GM18861 (cell line): ENCODE data around the gene MTF1.
"Not testable (repeated sequence)": the region's sequence is repeated elsewhere in the genome, so short reads cannot be mapped to it uniquely, and the experiment has no call there.

ENCODE experiments used
- ATAC-seq: cut with Tn5 transposase; IDR thresholded peaks from one replicate; pipeline ENCODE4 v1.9.1; 2021; ENCODE audit not compliant: unreplicated experiment

MTF1 gene

DNA sequence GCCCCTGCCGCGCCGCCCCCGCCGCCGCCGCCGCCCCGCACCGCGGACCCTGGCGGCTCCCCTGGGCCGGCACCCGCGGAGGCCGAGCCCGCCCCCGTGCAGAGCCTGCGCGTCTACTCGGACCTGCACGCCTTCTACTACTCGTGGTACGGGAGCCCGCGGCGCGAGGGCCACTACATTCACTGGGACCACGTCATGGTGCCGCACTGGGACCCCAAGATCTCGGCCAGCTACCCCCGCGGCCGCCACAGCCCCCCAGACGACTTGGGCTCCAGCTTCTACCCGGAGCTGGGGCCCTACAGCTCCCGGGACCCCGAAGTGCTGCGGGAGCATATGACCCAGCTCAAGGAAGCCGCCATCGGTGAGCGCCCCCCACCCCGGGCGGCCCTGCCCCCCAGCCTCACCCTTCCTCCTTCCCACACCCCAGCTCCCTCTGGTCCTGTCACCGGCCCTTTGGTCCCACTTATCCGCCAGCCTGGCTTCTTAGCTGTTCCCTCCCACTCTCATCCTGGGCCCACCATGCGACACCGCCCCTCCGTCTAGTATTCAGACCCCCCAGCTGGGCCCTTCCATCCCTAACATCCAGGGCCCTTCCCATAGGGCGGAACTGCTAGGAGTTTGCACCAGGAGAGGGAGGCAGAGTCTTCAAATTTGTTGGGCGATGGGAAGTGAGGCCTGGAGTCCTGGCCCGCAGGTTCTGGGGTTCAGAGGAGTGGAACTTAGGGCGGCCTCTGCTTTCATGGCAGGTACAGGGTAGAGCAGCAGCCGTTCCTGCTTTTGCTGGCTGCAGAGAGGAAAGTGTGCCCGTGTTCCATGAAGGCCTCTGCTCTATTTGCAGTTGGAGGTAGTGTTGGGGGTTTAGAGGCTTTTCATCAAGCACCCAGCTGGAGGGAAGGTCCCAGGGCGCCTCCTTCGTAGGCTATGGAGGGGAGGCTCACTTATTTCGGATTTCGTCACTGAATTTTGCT, 64.7 kb downstream of the MTF1 start:
- no peak for ATAC-seq

DNA sequence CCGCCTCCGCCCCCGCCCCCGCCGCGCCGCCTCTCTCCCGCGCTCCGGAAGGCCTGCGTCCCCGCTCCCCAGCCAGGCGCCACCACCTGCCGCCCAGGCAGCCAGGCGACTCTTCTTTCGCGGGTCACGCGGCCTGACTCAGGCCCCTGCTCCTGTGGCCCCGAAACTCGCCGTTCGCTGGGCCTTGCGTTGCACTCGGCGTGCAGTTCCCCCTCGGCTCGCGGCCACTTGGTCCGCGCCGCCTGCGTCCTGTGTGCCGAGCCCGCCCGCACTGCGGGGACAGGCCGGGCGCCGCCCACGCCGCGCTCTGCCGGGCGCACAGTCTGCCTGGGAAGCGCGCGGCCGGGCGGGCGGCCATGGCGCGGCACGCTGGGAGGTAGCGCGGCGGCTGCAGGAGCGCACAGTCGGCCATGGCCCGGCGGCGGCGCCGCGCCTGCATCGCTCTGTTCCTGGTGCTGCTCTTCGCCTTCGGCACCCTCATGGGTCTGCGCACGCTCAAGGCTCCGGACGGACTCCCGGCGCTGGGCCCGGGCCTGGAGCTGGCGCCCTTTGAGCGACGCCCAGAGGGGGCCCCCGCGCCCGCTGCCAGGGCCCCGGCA, 65.5 kb downstream of the MTF1 start, which contains the start of gene MANEAL:
Gene MANEAL (plus strand): TSS at position 75 of the 599 bp plus-strand sequence. CDS start 336 bp downstream, at position 411.
- ATAC-seq: no peak

DNA sequence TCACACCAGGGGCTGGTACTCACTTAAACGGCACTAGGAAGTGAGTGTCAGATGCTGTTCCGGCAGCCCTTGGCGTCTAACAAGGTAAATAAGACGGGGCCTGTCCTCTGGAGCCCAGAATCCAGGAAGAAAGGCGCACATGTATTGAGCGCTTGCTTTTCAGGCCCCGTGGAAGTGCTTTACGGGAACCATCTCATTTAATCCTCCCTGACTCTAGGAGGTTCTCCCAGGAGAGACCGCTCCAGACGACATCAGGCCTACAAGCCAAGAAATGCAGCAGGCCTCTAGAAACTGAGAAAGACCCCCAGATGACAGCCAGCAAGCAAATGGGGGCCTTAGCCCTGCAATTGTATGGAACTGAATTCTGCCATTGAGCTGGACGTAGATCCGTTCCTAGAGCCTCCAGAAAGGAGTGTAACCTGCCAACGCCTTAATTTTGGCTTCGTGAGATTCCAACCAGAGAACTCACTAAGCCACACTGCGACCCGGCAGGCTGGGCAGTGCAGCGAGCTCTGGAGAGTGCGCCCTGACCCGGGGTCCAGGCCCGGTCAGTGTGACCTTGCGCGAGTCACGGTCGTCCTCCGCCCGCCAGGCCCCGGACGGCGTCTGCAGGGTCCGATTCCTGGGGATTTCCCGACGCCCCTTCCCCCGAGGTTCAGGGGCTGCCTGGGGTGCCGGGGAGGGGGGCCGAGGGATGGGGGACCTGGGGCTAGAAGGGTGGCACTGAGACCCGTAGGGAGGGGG, 66.3 kb downstream of the MTF1 start:
- ATAC-seq: no peak

DNA sequence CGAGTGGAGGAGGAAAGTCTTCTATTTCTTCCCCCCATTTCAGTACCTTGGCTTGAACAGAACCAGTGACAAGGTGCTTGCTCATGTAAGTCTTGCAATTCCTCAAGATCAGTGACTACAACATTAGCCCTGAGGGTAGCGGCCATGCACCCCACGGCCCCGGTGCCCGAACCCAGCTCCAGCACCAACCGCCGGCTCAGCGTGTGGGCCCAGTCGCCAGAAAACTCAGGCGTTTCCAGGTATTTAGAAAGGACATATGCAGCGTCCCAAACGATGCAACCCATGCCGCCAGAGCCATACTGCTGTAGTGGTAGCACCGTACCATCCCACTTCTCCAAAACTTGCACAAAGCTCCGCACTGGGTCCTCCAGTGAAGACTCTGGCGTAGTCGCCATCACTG, 76.9 kb downstream of the MTF1 start:
- ATAC-seq: no peak

DNA sequence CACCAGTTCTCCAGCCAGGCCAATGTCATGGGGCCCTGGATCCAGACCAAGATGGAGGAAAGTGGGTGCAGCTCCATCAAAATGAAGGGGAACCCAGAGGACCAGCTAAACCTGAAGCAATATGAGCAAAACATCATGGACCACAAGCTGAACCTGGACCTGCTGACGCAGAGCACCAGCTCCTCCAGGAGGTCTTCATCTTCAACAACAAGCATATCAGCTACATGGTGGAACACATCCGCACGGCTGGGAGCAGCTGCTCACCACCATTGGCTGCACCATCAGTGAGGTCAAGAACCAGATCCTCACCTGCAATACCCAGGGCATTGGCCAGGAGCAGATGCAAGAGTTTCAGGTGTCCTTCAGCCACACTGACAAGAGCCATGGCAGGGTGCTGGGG, 80.7 kb downstream of the MTF1 start:
- ATAC-seq: no peak

DNA sequence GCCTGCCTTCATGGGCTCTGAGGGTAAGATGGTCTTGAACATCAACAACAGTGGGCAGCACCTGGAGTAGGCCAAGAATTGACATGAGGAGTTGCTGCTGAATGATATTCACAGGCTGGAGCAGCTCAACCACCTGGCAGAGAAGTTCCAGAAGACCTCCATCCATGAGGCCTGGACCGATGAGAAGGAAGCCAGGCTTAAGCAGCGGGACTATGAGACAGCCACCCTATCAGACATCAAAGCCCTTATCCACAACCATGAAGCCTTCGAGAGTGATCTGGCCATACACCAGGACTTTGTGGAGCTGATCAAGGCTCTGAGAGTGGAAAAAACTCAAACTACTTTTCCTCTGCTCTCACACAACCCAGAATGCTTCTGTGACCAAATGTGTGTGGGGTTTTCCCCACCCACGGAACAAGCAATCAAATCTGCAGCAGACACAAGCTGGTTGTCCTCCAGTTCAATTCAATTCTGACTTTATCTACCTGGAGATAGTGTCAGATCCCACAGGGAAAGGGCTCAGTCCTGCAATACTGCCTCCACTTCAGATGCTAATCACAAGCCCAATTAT, 82.4 kb downstream of the MTF1 start:
- no peak for ATAC-seq

DNA sequence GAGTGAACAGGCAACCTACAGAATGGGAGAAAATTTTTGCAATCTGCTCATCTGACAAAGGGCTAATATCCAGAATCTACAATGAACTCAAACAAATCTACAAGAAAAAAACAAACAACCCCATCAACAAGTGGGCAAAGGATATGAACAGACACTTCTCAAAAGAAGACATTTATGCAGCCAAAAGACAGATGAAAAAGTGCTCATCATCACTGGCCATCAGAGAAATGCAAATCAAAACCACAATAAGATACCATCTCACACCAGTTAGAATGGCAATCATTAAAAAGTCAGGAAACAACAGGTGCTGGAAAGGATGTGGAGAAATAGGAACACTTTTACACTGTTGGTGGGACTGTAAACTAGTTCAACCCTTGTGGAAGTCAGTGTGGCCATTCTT, 88.0 kb downstream of the MTF1 start:
- not testable (repeated sequence) for ATAC-seq

DNA sequence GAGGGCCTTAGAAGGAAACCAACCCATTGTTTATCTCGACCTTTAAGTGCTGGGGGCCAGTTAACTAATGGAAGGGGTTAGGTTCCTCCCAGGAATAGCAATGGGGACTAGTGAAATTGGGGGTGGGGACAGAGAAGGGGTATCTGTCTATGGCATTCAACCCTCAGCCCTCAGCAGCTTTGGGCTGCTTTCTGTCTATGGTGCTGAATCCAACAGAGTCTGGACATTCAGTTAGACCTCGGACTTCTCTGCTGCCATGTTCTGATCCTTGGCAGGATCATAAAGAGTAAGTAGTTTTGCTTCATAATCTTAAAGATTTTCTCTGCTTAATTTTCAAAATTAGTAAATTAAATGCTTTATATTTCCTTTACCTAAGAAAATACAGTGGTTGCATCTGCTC, 91.9 kb downstream of the MTF1 start:
- no peak for ATAC-seq

DNA sequence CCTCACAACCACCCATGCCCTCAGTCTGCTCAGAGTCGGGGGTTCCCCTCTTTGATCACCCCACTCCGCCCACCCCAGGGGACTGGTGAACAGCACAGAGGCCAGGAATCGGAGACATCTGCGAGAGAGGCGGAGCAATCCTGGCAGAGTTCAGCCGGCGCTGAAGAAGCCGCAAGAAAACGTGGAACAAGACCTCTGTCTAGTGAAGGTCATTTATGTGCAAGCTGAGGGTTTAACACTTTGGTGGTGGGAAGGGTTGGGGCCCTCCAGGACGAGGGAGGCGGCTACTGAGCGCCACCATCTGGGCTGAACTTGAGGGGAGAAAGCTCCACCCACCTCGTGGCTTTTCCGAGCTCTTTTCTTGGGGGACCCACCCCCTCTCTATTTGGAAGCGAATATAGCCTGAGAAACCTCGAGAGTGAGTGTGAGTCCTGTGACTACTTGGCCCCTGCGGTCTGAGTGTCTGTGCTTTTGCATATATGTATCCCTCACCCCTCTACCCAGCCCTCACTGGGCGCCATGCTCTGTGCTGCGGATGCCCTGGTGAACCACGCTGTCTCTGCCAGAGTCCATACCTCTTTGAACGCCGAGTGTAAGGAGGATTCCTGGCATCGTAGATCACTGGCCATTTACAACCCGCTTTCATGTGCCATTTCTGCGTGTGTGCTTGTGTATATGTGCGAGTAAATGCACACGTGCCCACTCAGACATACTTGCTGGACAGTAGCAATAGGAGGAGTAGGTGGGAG, 93.3 kb downstream of the MTF1 start:
- ATAC-seq: no peak

DNA sequence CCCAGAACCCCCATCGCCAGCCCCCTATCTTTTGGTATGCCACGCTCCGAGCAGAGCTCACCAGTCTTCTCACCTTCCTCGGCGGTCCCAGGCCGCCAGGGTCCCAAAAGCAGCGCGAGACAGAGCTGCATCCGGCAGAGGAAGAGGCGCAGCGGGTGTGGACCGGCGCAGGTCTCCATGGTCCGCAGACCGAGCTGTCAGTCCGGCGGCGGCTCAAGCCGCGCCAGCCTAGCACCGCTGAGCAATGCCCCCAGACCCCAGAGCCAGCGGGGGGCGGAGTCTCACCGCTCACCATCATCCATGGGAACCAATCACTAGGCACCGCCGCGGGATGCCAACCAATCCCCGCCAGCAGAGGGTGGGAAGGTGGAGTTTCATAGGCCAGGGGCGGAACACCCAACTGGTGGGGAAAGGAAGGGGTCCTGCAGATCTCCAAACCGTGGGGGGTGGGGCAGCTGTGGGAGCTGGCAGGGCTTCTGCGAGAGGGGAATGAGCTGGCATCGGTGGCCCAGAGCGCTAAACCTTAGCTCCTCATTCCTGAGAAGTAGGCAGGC, 94.4 kb downstream of the MTF1 start, which contains the start of gene EPHA10:
Gene EPHA10 (minus strand): TSS at position 233 of the 554 bp plus-strand sequence. CDS start 54 bp downstream, at position 179.
- no peak for ATAC-seq

DNA sequence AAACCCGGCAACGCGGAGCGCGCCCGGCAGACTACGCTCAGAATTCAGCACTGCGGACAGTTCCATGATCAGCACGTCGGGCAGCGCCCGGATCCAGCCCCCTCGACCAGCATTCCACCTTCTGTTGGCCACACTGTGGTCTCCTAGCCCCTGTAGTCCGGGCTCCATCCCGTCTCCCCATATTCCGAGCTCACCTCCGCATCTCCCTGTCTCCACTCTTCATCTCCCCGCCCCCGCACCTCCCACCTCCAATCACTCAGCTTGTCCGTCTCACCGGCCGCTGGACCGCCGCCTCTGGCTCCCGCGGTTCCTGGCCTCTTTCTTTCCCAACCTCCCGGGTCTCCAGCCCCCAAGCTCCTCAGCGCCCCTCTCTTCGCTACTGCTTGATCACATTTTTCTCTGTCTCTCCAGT, 95.0 kb downstream of the MTF1 start:
- no peak for ATAC-seq

DNA sequence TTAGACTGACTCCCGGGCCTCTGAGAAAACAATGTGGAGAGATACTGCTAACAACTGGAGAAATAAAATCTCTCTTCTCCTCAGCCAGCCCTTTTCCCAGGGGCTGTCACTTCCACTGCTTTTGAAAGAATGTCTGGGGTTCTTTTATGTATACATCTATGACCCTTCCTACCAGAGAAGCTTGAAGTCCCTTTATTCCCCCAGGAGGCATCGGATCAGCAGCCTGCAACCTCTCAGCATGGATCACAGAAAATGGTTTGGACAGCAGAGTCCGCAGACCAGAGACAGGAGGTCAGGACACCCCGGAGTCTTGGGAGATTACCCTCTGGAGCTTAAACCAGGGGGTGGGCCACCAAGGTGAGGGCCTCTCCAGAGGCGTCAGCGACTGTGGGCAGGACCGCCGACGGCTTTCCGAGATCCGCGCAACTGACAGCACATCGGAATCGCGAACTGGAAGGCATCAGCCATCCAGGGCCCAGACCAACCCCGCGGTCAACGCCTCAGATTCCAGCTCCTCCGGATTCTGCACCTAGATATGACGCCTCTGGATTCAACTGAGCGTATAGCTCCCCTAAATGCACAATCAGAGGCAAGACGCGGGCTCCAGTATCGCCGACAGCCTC, 95.5 kb downstream of the MTF1 start:
- ATAC-seq: no peak

DNA sequence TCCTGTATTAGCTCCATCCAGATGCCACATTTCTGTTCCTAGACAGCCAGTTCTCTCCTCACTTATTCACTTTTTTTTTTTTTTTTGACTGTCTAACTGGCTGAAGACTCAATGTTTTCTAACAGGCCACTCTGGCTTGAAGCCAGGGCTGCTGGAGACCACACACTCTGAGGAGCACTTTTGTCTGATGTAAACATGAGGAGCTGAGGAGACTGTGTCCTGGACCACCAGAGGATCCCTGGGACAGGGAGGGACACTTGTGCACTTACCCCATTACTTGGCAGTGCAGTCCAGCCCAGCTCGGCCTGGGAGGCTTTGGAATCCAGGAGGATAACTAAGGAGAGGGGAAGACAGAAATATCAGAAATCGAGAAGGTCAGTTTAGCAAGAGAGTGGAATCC, 96.9 kb downstream of the MTF1 start:
- ATAC-seq: no peak

DNA sequence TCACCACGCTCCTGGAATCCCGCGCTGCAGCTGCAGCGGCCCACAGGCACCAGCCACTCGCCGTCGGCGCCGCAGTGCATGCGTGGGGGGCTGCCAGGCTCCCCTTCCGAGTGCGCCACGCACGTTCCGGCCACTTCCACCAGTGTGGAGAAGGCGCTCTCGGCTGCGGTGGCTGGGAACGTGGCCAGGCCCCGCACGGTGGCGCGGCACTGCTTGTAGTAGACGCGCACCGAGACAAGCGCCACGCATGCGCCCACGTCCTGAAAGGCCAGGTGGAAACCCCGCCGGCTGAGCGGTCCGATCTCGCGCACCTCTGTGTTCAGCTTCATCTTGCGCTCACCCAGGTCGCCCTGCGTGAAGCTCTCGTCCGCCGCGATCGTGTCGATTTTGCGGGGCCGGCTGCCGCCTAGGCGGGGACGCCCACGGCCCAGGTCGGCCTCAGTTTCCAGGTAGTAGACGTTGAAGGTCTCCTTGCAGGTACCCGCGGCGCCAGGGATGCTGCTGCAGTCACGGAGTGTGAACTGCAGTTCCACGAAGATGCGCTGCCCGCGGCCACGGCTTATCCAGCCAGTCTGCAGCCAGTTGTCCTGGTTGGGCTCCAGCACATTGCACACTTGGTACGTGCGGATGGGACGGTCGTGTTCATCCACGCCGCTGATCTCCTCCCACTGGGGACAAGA, 97.8 kb downstream of the MTF1 start:
- ATAC-seq: no peak
